GM12878 (cell line): ENCODE data around the gene ADGRE2. TPM values are rescaled to one million over a fixed set of nuclear protein-coding genes. Genes with fewer than 3 reads are reported as not detected.
A peak's percentile ranks its signal among the peaks of the same experiment; 100 is the strongest.

Experiments used
- ATAC-seq: fragments of 200-7000 bp; cut with Tn5 transposase; 3 replicates; pipeline ENCODE4 v1.9.1; 2020; ENCODE audit warnings: mild to moderate bottlenecking, moderate library complexity
- BruUV-seq: library from RNA; stranded (reverse); fragments of 400-500 nt; replicated peaks from 2 replicates; lab custom pipeline; 2021; lab: Mats Ljungman, UMichigan
- CTCF ChIA-PET: fragments of 300-600 bp; sonication (Branson Sonifier 250); formaldehyde crosslinking; extraction: SDS; loops from one replicate; lab custom pipeline; 2021; ENCODE audit warnings: inconsistent platforms; lab: Yijun Ruan, JAX
- POLR2A ChIA-PET: fragments of 350-600 bp; formaldehyde crosslinking; extraction: SDS; loops from one replicate; lab custom pipeline; 2021; ENCODE audit warnings: inconsistent platforms; lab: Charles Lee
- RAD21 ChIA-PET: fragments of 300-600 bp; sonication (Branson Sonifier 250); formaldehyde crosslinking; loops from one replicate; lab custom pipeline; 2023; ENCODE audit warnings: antibody characterized with exemption; ENCODE audit not compliant: unreplicated experiment; lab: Charles Lee
- SMC1A ChIA-PET: fragments of 300-600 bp; sonication (Branson Sonifier 250); formaldehyde crosslinking; loops from one replicate; lab custom pipeline; 2023; ENCODE audit not compliant: unreplicated experiment, uncharacterized antibody; lab: Charles Lee
- DNase-seq: peaks from one replicate; pipeline ENCODE4 v3.0.0-alpha.2; 2011; ENCODE audit warnings: low read depth, low spot score
- FAIRE-seq: peaks from 3 replicates; lab custom pipeline; 2011; peaks lifted over from hg19 to GRCh38; lab: Jason Lieb, UNC
- H2AFZ ChIP-seq: 2 replicates; pipeline ENCODE4 v1.6.0; 2011; ENCODE audit warnings: low read depth, low read length, control low read depth; ENCODE audit not compliant: control insufficient read depth
- H3K27ac ChIP-seq: 2 replicates; pipeline ENCODE4 v1.5.1; 2011; ENCODE audit warnings: control low read depth; ENCODE audit not compliant: control insufficient read depth, insufficient read depth
- H3K27me3 ChIP-seq, 2 experiments: replicated peaks in 1 of 2; 2 replicates each; pipeline versions ENCODE4 v1.6.0 to v1.6.1; 2011; ENCODE audit warnings: low read length in 1 of 2; ENCODE audit not compliant: control insufficient read depth in 2 of 2, insufficient read depth in 2 of 2
- H3K36me3 ChIP-seq, 2 experiments: 2 replicates each; pipeline ENCODE4 v1.5.1; 2011; ENCODE audit warnings: low read length in 1 of 2; ENCODE audit not compliant: control insufficient read depth in 2 of 2, insufficient read depth in 2 of 2
- H3K4me1 ChIP-seq: 2 replicates; pipeline ENCODE4 v1.6.1; 2011; ENCODE audit warnings: mild to moderate bottlenecking, low read length, moderate library complexity, mixed read lengths; ENCODE audit not compliant: control insufficient read depth, insufficient read depth
- H3K4me2 ChIP-seq: 2 replicates; pipeline ENCODE4 v1.6.0; 2011; ENCODE audit warnings: control low read depth; ENCODE audit not compliant: control insufficient read depth, insufficient read depth
- H3K4me3 ChIP-seq: fragments of 200-600 bp; sonication (generic); 2 replicates; pipeline ENCODE4 v1.5.1; 2016
- H3K79me2 ChIP-seq: 2 replicates; pipeline ENCODE4 v1.6.0; 2011; ENCODE audit warnings: low read length; ENCODE audit not compliant: control insufficient read depth, insufficient read depth
- H3K9ac ChIP-seq: 2 replicates; pipeline ENCODE4 v1.8.0; 2011; ENCODE audit warnings: low read length, control low read depth, mixed read lengths; ENCODE audit not compliant: control insufficient read depth, insufficient read depth
- H3K9me3 ChIP-seq: replicated peaks from 3 replicates; pipeline ENCODE4 v1.5.1; 2011; ENCODE audit warnings: mild to moderate bottlenecking, low read length; ENCODE audit not compliant: control insufficient read depth, insufficient read depth
- H4K20me1 ChIP-seq: 2 replicates; pipeline ENCODE4 v1.6.0; 2011; ENCODE audit not compliant: control insufficient read depth, insufficient read depth
- BHLHE40 ChIP-seq, 2 experiments: fragments of 450-650 bp in 1 of 2; IDR thresholded peaks; 2 replicates each; pipeline ENCODE4 v1.6.1; 2011 to 2017; ENCODE audit warnings: low read depth in 2 of 2, borderline replicate concordance in 1 of 2, improper control_type of control experiment in 1 of 2, low read length in 1 of 2, mild to moderate bottlenecking in 1 of 2
- LARP7 ChIP-seq: fragments of 450-650 bp; IDR thresholded peaks from 2 replicates; pipeline ENCODE4 v1.6.1; 2017; ENCODE audit warnings: mild to moderate bottlenecking
- MTA2 ChIP-seq: fragments of 450-650 bp; IDR thresholded peaks from 2 replicates; pipeline ENCODE4 v1.6.1; 2016; ENCODE audit warnings: low read depth, mild to moderate bottlenecking, moderate library complexity
- PAX5 ChIP-seq: IDR thresholded peaks from 2 replicates; pipeline ENCODE4 v1.6.1; 2011; ENCODE audit warnings: low read depth, low read length, borderline replicate concordance
- PKNOX1 ChIP-seq: fragments of 450-650 bp; IDR thresholded peaks from 2 replicates; pipeline ENCODE4 v1.6.1; 2016; ENCODE audit warnings: mild to moderate bottlenecking
- RAD21 ChIP-seq: IDR thresholded peaks from 2 replicates; pipeline ENCODE4 v1.6.1; 2011; ENCODE audit warnings: mild to moderate bottlenecking, low read depth, low read length, moderate library complexity; ENCODE audit not compliant: insufficient read depth
- RAD51 ChIP-seq: fragments of 450-650 bp; IDR thresholded peaks from 2 replicates; pipeline ENCODE4 v1.6.1; 2016; ENCODE audit warnings: moderate library complexity, mild to moderate bottlenecking, inconsistent platforms
- RELA ChIP-seq: fragments of 450-650 bp; IDR thresholded peaks from 2 replicates; pipeline ENCODE4 v1.8.0; 2014; ENCODE audit warnings: borderline replicate concordance; ENCODE audit not compliant: partially characterized antibody
- SPI1 ChIP-seq: IDR thresholded peaks from 2 replicates; pipeline ENCODE4 v1.6.1; 2011; ENCODE audit warnings: low read depth, mild to moderate bottlenecking, low read length, moderate library complexity, borderline replicate concordance; ENCODE audit not compliant: insufficient read depth
- SRF ChIP-seq, 2 experiments: IDR thresholded peaks; 2 replicates each; pipeline ENCODE4 v1.6.1; 2011; ENCODE audit warnings: low read depth in 2 of 2, low read length in 2 of 2, mild to moderate bottlenecking in 1 of 2, moderate library complexity in 1 of 2
- TBL1XR1 ChIP-seq: IDR thresholded peaks from 2 replicates; pipeline ENCODE4 v1.6.1; 2012; ENCODE audit warnings: low read depth, low read length, improper control_type of control experiment
- whole genome bisulfite sequencing: methylation state at CpG from one replicate; pipeline ENCODE4 v1.1.6; 2016; ENCODE audit warnings: low lambda C conversion rate; ENCODE audit not compliant: insufficient replicate concordance, insufficient coverage; ENCODE audit errors: missing lambda C conversion rate; 5-methylcytosine and 5-hydroxymethylcytosine counted together
- in situ Hi-C: fragments of 300-500 bp; cut with MboI; formaldehyde crosslinking; loops from 9 replicates; pipeline ENCODE4 v1.14.3; 2018; ENCODE audit warnings: mixed read lengths
- intact Hi-C: fragments of 100-400 bp; cut with micrococcal nuclease; formaldehyde crosslinking; loops from one replicate; pipeline ENCODE4 v1.14.2; 2022; ENCODE audit not compliant: unreplicated experiment
- polyA plus RNA-seq, 11 experiments: library from polyadenylated mRNA; depleted of rRNA in 4 of 11; unstranded in 6 of 11; stranded (reverse) in 5 of 11; fragments of >200 nt; fragmentation: Nextera tagmentation in 4 of 11; fragmentation: Illumina TruSeq in 1 of 11; extraction: Ambion mirVana in 4 of 11; extraction: Trizol in 1 of 11; gene quantifications; 1 replicate in 1 of 11; 2 replicates in 10 of 11; pipeline versions ENCODE4 v1.2.1 to v1.2.3, GENCODE V29; 2011 to 2016; ENCODE audit warnings: inconsistent platforms in 2 of 11, missing spikeins in 2 of 11, low read depth in 1 of 11
- total RNA-seq, 4 experiments: library from RNA; depleted of rRNA in 3 of 4; stranded (reverse); fragments of >200 nt in 3 of 4; fragmentation: Illumina TruSeq in 1 of 4; extraction: Trizol in 1 of 4; gene quantifications; 2 replicates each; pipeline versions ENCODE4 v1.2.1 to v1.2.3, GENCODE V29; 2013 to 2021
- TF ChIP-seq, protein P1 (sequence below): fragments of 450-650 bp; IDR thresholded peaks from 2 replicates; pipeline ENCODE4 v1.6.1; 2017; ENCODE audit warnings: mild to moderate bottlenecking
- TF ChIP-seq, protein P2 (sequence below): fragments of 450-650 bp; IDR thresholded peaks from 2 replicates; pipeline ENCODE4 v1.6.1; 2017; ENCODE audit warnings: borderline replicate concordance

Gene ADGRE2
- total and polyA plus RNA-seq, 10 of the 15 experiments (the other 5 are each of a cell fraction or from before 2014, with no cell fraction given): 0.15 to 12.7 (median 4.6) TPM

- TF ChIP-seq BHLHE40 (IDR thresholded peaks at IDR 0.05; ENCODE audit: borderline replicate concordance in 1 of 2, low read depth in 2 of 2, low read length in 1 of 2): no peak
- TF ChIP-seq LARP7: no peak
- no peak for TF ChIP-seq SRF (IDR thresholded peaks at IDR 0.05; ENCODE audit: low read depth in 2 of 2, low read length in 2 of 2)
- no peak for TF ChIP-seq PAX5
- TF ChIP-seq TBL1XR1: no peak
Measured at GRCh38 chr19:14686411-14686810, 91.9 kb downstream of the ADGRE2 start (continued).

- 0% methylated on average over 3 of the region's 3 CpGs for WGBS
- CTCF ChIA-PET: interaction anchor here (0.6 to 12.9 kb wide), 5 partner anchors 10 to 624 kb away, joined by 3 to 803 read pairs (median 4); partner anchors contain the start of genes ADGRE3 and NDUFB7
- RAD21 ChIA-PET: interaction anchor here (0.9 to 9.4 kb wide), 3 partner anchors 11 to 127 kb away, joined by 4 to 593 read pairs (median 70); partner anchors contain the start of genes ADGRE3 and NDUFB7
- no peak for DNase-seq
- ATAC-seq: no peak
- FAIRE-seq: no peak
- Histone ChIP-seq H2AFZ (no peak overlapping the region), H3K4me3 (no peak overlapping the region), H3K4me2 (no peak overlapping the region), H3K9me3 (no peaks in the 10 kb centered on the region), H3K27ac (no peak overlapping the region), H3K4me1 (peaks cover 2% of the 10 kb centered on the region), H4K20me1 (no peaks in the 10 kb centered on the region), H3K27me3 (no peaks in the 10 kb centered on the region), H3K36me3 (no peaks in the 10 kb centered on the region), H3K79me2 (no peaks in the 10 kb centered on the region), H3K9ac (no peak overlapping the region)
- in situ Hi-C loops (no loop called here), intact Hi-C loops (loop anchor here (10.0 kb wide), 1 partner anchor 69 kb away; no protein-coding TSS in a partner anchor)
- no TSS peak for BruUV-seq
- SMC1A ChIA-PET: interaction anchor here (0.8 to 12.0 kb wide), 4 partner anchors 10 to 107 kb away, joined by 3 to 558 read pairs (median 104); partner anchors contain the start of genes ADGRE3, CLEC17A and NDUFB7
- TF ChIP-seq, protein P1, sequence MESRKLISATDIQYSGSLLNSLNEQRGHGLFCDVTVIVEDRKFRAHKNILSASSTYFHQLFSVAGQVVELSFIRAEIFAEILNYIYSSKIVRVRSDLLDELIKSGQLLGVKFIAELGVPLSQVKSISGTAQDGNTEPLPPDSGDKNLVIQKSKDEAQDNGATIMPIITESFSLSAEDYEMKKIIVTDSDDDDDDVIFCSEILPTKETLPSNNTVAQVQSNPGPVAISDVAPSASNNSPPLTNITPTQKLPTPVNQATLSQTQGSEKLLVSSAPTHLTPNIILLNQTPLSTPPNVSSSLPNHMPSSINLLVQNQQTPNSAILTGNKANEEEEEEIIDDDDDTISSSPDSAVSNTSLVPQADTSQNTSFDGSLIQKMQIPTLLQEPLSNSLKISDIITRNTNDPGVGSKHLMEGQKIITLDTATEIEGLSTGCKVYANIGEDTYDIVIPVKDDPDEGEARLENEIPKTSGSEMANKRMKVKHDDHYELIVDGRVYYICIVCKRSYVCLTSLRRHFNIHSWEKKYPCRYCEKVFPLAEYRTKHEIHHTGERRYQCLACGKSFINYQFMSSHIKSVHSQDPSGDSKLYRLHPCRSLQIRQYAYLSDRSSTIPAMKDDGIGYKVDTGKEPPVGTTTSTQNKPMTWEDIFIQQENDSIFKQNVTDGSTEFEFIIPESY: no peak
- TF ChIP-seq, protein P2, sequence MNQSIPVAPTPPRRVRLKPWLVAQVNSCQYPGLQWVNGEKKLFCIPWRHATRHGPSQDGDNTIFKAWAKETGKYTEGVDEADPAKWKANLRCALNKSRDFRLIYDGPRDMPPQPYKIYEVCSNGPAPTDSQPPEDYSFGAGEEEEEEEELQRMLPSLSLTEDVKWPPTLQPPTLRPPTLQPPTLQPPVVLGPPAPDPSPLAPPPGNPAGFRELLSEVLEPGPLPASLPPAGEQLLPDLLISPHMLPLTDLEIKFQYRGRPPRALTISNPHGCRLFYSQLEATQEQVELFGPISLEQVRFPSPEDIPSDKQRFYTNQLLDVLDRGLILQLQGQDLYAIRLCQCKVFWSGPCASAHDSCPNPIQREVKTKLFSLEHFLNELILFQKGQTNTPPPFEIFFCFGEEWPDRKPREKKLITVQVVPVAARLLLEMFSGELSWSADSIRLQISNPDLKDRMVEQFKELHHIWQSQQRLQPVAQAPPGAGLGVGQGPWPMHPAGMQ: no peak
- TF ChIP-seq SPI1: peak; percentile 9; the same call in 1 of the 2 replicates
- TF ChIP-seq MTA2: no peak
- no peak for TF ChIP-seq RAD21
- TF ChIP-seq RAD51: 0 out of 2 replicates have a peak, but pooled peaks have one; percentile 14
- TF ChIP-seq PKNOX1: 0 out of 2 replicates have a peak, but pooled peaks have one; percentile 7
- no peak for TF ChIP-seq RELA
- POLR2A ChIA-PET: interaction anchor here (0.5 to 10.2 kb wide), 3 partner anchors 8 to 107 kb away, joined by 3 to 190 read pairs (median 5); partner anchors contain the start of gene NDUFB7
Measured at GRCh38 chr19:14683439-14683838, 94.9 kb downstream of the ADGRE2 start.
